Endothelial cell of umbilical vein (primary cell): ENCODE data around the gene FRY. TPM values are rescaled to one million over a fixed set of nuclear protein-coding genes. Genes with fewer than 3 reads are reported as not detected.

Experiments
- BruUV-seq: library from RNA; stranded (reverse); fragments of 400-500 nt; replicated peaks from 2 replicates; lab custom pipeline; 2021; lab: Mats Ljungman, UMichigan
- CTCF ChIA-PET: fragments of 300-600, 350-600 bp; sonication (Branson Sonifier 250); formaldehyde crosslinking; loops from one replicate; lab custom pipeline; 2021; ENCODE audit warnings: antibody characterized with exemption, inconsistent platforms; lab: Charles Lee
- POLR2A ChIA-PET: fragments of 300-600, 350-600 bp; sonication (Branson Sonifier 250); formaldehyde crosslinking; loops from one replicate; lab custom pipeline; 2021; ENCODE audit warnings: antibody characterized with exemption, inconsistent platforms; lab: Charles Lee
- DNase-seq: peaks from one replicate; pipeline ENCODE4 v3.0.0-alpha.2; 2011; ENCODE audit warnings: low read depth, low spot score
- FAIRE-seq: peaks from 2 replicates; lab custom pipeline; 2011; peaks lifted over from hg19 to GRCh38; lab: Jason Lieb, UNC
- H2AFZ ChIP-seq: 2 replicates; pipeline ENCODE4 v1.6.0; 2012; ENCODE audit warnings: low read depth, low read length, control low read depth, inconsistent platforms
- H3K27ac ChIP-seq: 2 replicates; pipeline ENCODE4 v1.5.1; 2011; ENCODE audit warnings: low read depth, mild to moderate bottlenecking, control low read depth, low read length, moderate library complexity; ENCODE audit not compliant: insufficient read depth
- H3K27me3 ChIP-seq, 2 experiments: 2 replicates each; pipeline versions ENCODE4 v1.6.0 to v1.6.1; 2011; ENCODE audit warnings: low read length in 2 of 2, mixed read lengths in 1 of 2; ENCODE audit not compliant: control insufficient read depth in 2 of 2, insufficient read depth in 2 of 2
- H3K36me3 ChIP-seq, 2 experiments: 2 replicates in 1 of 2; 3 replicates in 1 of 2; pipeline ENCODE4 v1.5.1; 2011; ENCODE audit warnings: low read length in 2 of 2, mild to moderate bottlenecking in 1 of 2, moderate library complexity in 1 of 2; ENCODE audit not compliant: control insufficient read depth in 2 of 2, insufficient read depth in 2 of 2; ENCODE audit errors: extremely low read depth in 1 of 2
- H3K4me1 ChIP-seq: 3 replicates; pipeline ENCODE4 v1.5.1; 2011; ENCODE audit warnings: mild to moderate bottlenecking, low read length; ENCODE audit not compliant: control insufficient read depth, insufficient read depth; ENCODE audit errors: extremely low read depth
- H3K4me2 ChIP-seq: 2 replicates; pipeline ENCODE4 v1.6.1; 2011; ENCODE audit warnings: low read length, control low read depth, mixed read lengths; ENCODE audit not compliant: insufficient read depth
- H3K4me3 ChIP-seq, 3 experiments: fragments of 200-600 bp in 1 of 3; sonication (generic), shearing (Covaris generic) in 1 of 3; replicated peaks in 1 of 3; 2 replicates each; pipeline ENCODE4 v1.5.1; 2011 to 2016; ENCODE audit warnings: control low read depth in 3 of 3, low read length in 3 of 3, mild to moderate bottlenecking in 2 of 3, inconsistent platforms in 1 of 3, low read depth in 1 of 3, moderate library complexity in 1 of 3; ENCODE audit not compliant: insufficient read depth in 1 of 3
- H3K79me2 ChIP-seq: 2 replicates; pipeline ENCODE4 v1.6.0; 2012; ENCODE audit warnings: low read length, inconsistent platforms; ENCODE audit not compliant: control insufficient read depth, insufficient read depth
- H3K9ac ChIP-seq: replicated peaks from 2 replicates; pipeline ENCODE3; 2011; ENCODE audit warnings: low read length, control low read depth; ENCODE audit not compliant: insufficient read depth; ENCODE audit errors: extremely low read depth
- H3K9me1 ChIP-seq: replicated peaks from 3 replicates; pipeline ENCODE4 v1.6.0; 2011; ENCODE audit warnings: mild to moderate bottlenecking, low read length; ENCODE audit not compliant: control insufficient read depth, insufficient read depth; ENCODE audit errors: extremely low read depth
- H3K9me3 ChIP-seq: replicated peaks from 2 replicates; pipeline ENCODE4 v1.5.1; 2012; ENCODE audit warnings: low read length, inconsistent platforms; ENCODE audit not compliant: control insufficient read depth, insufficient read depth
- H4K20me1 ChIP-seq: replicated peaks from 2 replicates; pipeline ENCODE3; 2011; ENCODE audit warnings: mild to moderate bottlenecking, low read length; ENCODE audit not compliant: control insufficient read depth, insufficient read depth; ENCODE audit errors: extremely low read depth
- CTCF ChIP-seq, 2 donors: IDR thresholded peaks; 1 replicate in 1 of 2; 2 replicates in 1 of 2; pipeline ENCODE4 v1.5.1; 2011; ENCODE audit warnings: low read length in 2 of 2, mild to moderate bottlenecking in 2 of 2, moderate library complexity in 2 of 2, control low read depth in 1 of 2, inconsistent platforms in 1 of 2, low read depth in 1 of 2; ENCODE audit not compliant: insufficient read depth in 1 of 2; ENCODE audit errors: extremely low read depth in 1 of 2
- EZH2 ChIP-seq: IDR thresholded peaks from 2 replicates; pipeline ENCODE4 v1.6.1; 2012; ENCODE audit warnings: borderline replicate concordance, low read depth, mild to moderate bottlenecking, moderate library complexity, low read length, inconsistent platforms; ENCODE audit not compliant: severe bottlenecking
- FOS ChIP-seq: IDR thresholded peaks from 2 replicates; pipeline ENCODE4 v1.6.1; 2011; ENCODE audit warnings: mild to moderate bottlenecking, low read length, moderate library complexity, borderline replicate concordance; ENCODE audit not compliant: insufficient read depth
- GATA2 ChIP-seq: IDR thresholded peaks from 2 replicates; pipeline ENCODE4 v1.7.0; 2011; ENCODE audit warnings: low read depth, mild to moderate bottlenecking, moderate library complexity, mixed read lengths, low read length; ENCODE audit not compliant: insufficient read length, insufficient read depth
- JUN ChIP-seq: IDR thresholded peaks from 2 replicates; pipeline ENCODE4 v1.6.1; 2011; ENCODE audit warnings: borderline replicate concordance, low read depth; ENCODE audit not compliant: insufficient read length, insufficient read depth
- MAX ChIP-seq: IDR thresholded peaks from 2 replicates; pipeline ENCODE4 v1.6.1; 2011; ENCODE audit not compliant: insufficient read depth, insufficient read length
- MYC ChIP-seq: IDR thresholded peaks from one replicate; pipeline ENCODE4 v1.6.1; 2011; ENCODE audit warnings: mild to moderate bottlenecking, low read depth, low read length
- POLR2A ChIP-seq: IDR thresholded peaks from 2 replicates; pipeline ENCODE4 v1.6.1; 2012; ENCODE audit warnings: low read depth, mild to moderate bottlenecking, control low read depth, low read length
- POLR2AphosphoS5 ChIP-seq: IDR thresholded peaks from 2 replicates; pipeline ENCODE4 v1.6.1; 2012; ENCODE audit warnings: low read depth, mild to moderate bottlenecking, control low read depth, low read length, moderate library complexity; ENCODE audit not compliant: insufficient read depth
- dilution Hi-C: fragments of 300-500 bp; cut with MboI; formaldehyde crosslinking; loops from one replicate; pipeline ENCODE4 v1.15.0; 2019; ENCODE audit warnings: low sequenced_read_pairs; ENCODE audit not compliant: extremely low pct_ligation_motif_present
- intact Hi-C: fragments of 100-400 bp; cut with micrococcal nuclease; formaldehyde crosslinking; loops from one replicate; pipeline ENCODE4 v1.10.0; 2022
- polyA plus RNA-seq, 4 experiments: library from polyadenylated mRNA; depleted of rRNA in 3 of 4; stranded (reverse) in 3 of 4; unstranded in 1 of 4; fragments of >200 nt; gene quantifications; 2 replicates each; pipeline versions ENCODE4 v1.2.1 to v1.2.3, GENCODE V29; 2011 to 2012; ENCODE audit warnings: missing spikeins in 1 of 4
- total RNA-seq: library from RNA; stranded (reverse); gene quantifications from 2 replicates; pipeline ENCODE4 v1.2.3, GENCODE V29; 2021

FRY gene
- total and polyA plus RNA-seq, 2 donors (not counting 3 experiments of a cell fraction or from before 2014, with no cell fraction given): 57.3 to 75.8 TPM

- CTCF ChIA-PET: interaction anchor here (0.8 to 3.0 kb wide), 5 partner anchors 10 to 213 kb away, joined by 3 to 15 read pairs (median 5); no protein-coding TSS in a partner anchor
- H4K20me1 ChIP-seq: no peaks in the 10 kb centered on the region
- peaks cover 29% of the 10 kb centered on the region for H3K79me2 ChIP-seq
- peaks cover 0 to 18% of the 10 kb centered on the region in 2 experiments for H3K36me3 ChIP-seq
- BruUV-seq: no TSS peak
- peak; percentile 98 for DNase-seq
- intact Hi-C loops (loop anchor here (1.0 kb wide), 3 partner anchors 8 to 21 kb away; no protein-coding TSS in a partner anchor), dilution Hi-C loops (no loop called here)
- H2AFZ ChIP-seq: no peak overlapping the region
- H3K4me1 ChIP-seq: peaks cover 82% of the 10 kb centered on the region
- peak overlapping the region; percentile 63 for H3K9ac ChIP-seq
- FAIRE-seq: peak; percentile 92
- no peak overlapping the region for H3K4me3 ChIP-seq
- POLR2A ChIA-PET: interaction anchor here (1.0 to 1.2 kb wide), 3 partner anchors 11 to 51 kb away, joined by 4 to 6 read pairs (median 5); partner anchors contain the start of genes BRCA2 and ZAR1L
- H3K9me3 ChIP-seq: no peaks in the 10 kb centered on the region
- H3K4me2 ChIP-seq: peak overlapping the region; percentile 55
- H3K27me3 ChIP-seq: no peaks in the 10 kb centered on the region
- no peaks in the 10 kb centered on the region for H3K9me1 ChIP-seq
- H3K27ac ChIP-seq: peak overlapping the region; percentile 95
- peak; percentile 76 for TF ChIP-seq POLR2AphosphoS5
- TF ChIP-seq EZH2: no peak
- TF ChIP-seq MAX: no peak
- TF ChIP-seq GATA2: peak; percentile 87
- TF ChIP-seq MYC: no peak
- no peak for TF ChIP-seq POLR2A
- TF ChIP-seq JUN: peak; percentile 92
- TF ChIP-seq CTCF (IDR thresholded peaks at IDR 0.05; ENCODE audit: extremely low read depth in 1 of 2, insufficient read depth in 1 of 2, low read depth in 1 of 2, low read length in 2 of 2): no peak
- peak; percentile 90 for TF ChIP-seq FOS
Observed at GRCh38 chr13:32264407-32264806, 232.8 kb downstream of the FRY start.
